GM12891 (cell line): ENCODE measurements around the gene PRUNE2.

Source experiments
- POLR2A ChIP-seq: IDR thresholded peaks from 2 replicates; pipeline ENCODE4 v1.6.1; 2011; ENCODE audit warnings: low read depth, low read length, control low read depth
- POLR2AphosphoS5 ChIP-seq: IDR thresholded peaks from 2 replicates; pipeline ENCODE4 v1.6.1; 2011; ENCODE audit warnings: low read depth, low read length, control low read depth
- POU2F2 ChIP-seq: IDR thresholded peaks from 2 replicates; pipeline ENCODE4 v1.6.1; 2011; ENCODE audit warnings: low read depth, mild to moderate bottlenecking, control low read depth, low read length, moderate library complexity
- TAF1 ChIP-seq: IDR thresholded peaks from 2 replicates; pipeline ENCODE4 v1.6.1; 2011; ENCODE audit warnings: low read depth, low read length, control low read depth

DNA sequence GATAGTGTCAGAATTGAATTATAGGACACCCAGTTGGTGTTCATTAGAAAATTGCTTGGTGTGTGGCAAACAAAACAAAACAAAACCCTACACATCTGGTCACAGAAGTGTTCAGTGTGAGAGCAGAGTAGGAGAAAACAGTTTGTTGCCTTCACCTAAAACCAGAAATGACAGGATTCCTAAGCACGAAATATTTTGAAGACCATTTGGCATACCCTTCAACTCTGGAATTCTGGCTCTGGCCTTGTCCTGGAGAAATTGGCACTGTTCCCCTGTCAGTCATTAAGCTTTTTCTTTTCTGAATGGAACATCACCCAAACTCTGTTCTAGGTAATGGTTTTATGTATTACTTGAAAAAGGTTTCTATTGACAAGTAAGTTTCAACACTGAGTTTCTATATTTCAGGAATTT, 251.9 kb downstream of the PRUNE2 start:
- TF ChIP-seq POLR2A (no peak), POLR2AphosphoS5 (no peak), TAF1 (no peak), POU2F2 (no peak)
